Natural killer cell (primary cell): ENCODE measurements around the gene SARS2. TPM values are rescaled to one million over a fixed set of nuclear protein-coding genes. Genes with fewer than 3 reads are reported as not detected.

ENCODE experiments used
- ATAC-seq, 3 donors: fragments of 150-1000 bp in 2 of 3; fragments of 200-7000 bp in 1 of 3; cut with Tn5 transposase; 1 replicate in 1 of 3; 2 replicates in 2 of 3; pipeline ENCODE4 v1.10.0; 2021; ENCODE audit warnings: mild to moderate bottlenecking in 2 of 3, moderate library complexity in 2 of 3
- DNase-seq, 2 donors: peaks; one replicate each; pipeline versions ENCODE4 v3.0.0 to v3.0.0-alpha.2; 2013 to 2021; ENCODE audit warnings: mixed read lengths in 1 of 2
- H3K27ac ChIP-seq: one replicate; pipeline ENCODE4 v1.5.1; 2013; ENCODE audit warnings: mild to moderate bottlenecking, low read length
- H3K27me3 ChIP-seq: one replicate; pipeline ENCODE4 v1.6.1; 2013; ENCODE audit warnings: low read length; ENCODE audit not compliant: control insufficient read depth, insufficient read depth
- H3K36me3 ChIP-seq: one replicate; pipeline ENCODE4 v1.6.1; 2013; ENCODE audit warnings: low read length; ENCODE audit not compliant: control insufficient read depth, insufficient read depth
- H3K4me1 ChIP-seq: one replicate; pipeline ENCODE4 v1.6.1; 2013; ENCODE audit warnings: low read length; ENCODE audit not compliant: control insufficient read depth, insufficient read depth
- H3K4me3 ChIP-seq: one replicate; pipeline ENCODE4 v1.5.1; 2013; ENCODE audit warnings: low read length
- H3K9me3 ChIP-seq: one replicate; pipeline ENCODE4 v1.6.1; 2013; ENCODE audit warnings: low read length; ENCODE audit not compliant: control insufficient read depth, insufficient read depth
- H3K27ac Mint-ChIP-seq, 2 donors: one replicate each; pipeline ENCODE4 v1.8.0; 2022; ENCODE audit warnings: mild to moderate bottlenecking in 2 of 2, mixed read lengths in 2 of 2, moderate library complexity in 1 of 2
- H3K27me3 Mint-ChIP-seq, 2 donors: one replicate each; pipeline ENCODE4 v1.8.0; 2022; ENCODE audit warnings: low read depth in 2 of 2, mixed read lengths in 2 of 2
- H3K36me3 Mint-ChIP-seq: one replicate; pipeline ENCODE4 v1.8.0; 2022; ENCODE audit warnings: mixed read lengths
- H3K4me1 Mint-ChIP-seq, 2 donors: one replicate each; pipeline ENCODE4 v1.8.0; 2022; ENCODE audit warnings: mixed read lengths in 2 of 2
- H3K4me3 Mint-ChIP-seq: one replicate; pipeline ENCODE4 v1.8.0; 2022; ENCODE audit warnings: mild to moderate bottlenecking, moderate library complexity, mixed read lengths
- H3K9me3 Mint-ChIP-seq, 2 donors: one replicate each; pipeline ENCODE4 v1.8.0; 2022; ENCODE audit warnings: mixed read lengths in 2 of 2
- CTCF ChIP-seq: fragments of 200-600 bp; IDR thresholded peaks from one replicate; pipeline ENCODE4 v1.8.0; 2022; ENCODE audit warnings: antibody characterized with exemption
- WGBS: methylation state at CpG from one replicate; pipeline ENCODE4 v1.1.7; 2013; ENCODE audit warnings: missing lambda C conversion rate; ENCODE audit not compliant: insufficient coverage; 5-methylcytosine and 5-hydroxymethylcytosine counted together
- intact Hi-C: fragments of 100-400 bp; cut with micrococcal nuclease; formaldehyde crosslinking; loops from one replicate; pipeline ENCODE4 v1.14.2; 2022
- total RNA-seq, 4 donors: library from RNA; stranded (reverse); fragments of 120-200 nt in 1 of 4; gene quantifications; one replicate each; pipeline versions ENCODE4 v1.2.3 to v1.2.4, GENCODE V29; 2013 to 2022

Gene SARS2
- total RNA-seq, 3 donors from 2014 or later (not counting 1 experiment from before 2014, with no cell fraction given) = 25.4 to 53.0 (median 38.9) TPM

GRCh38 chr19:38949580-38950367 lies 19.2 kb upstream of the SARS2 start:
- H3K36me3 Mint-ChIP-seq = no peaks in the 10 kb centered on the region
- 11% methylated on average over 72 of the region's 72 CpGs for WGBS
- Histone ChIP-seq H3K27me3 (peaks cover 2% of the 10 kb centered on the region), H3K27ac (no peak overlapping the region), H3K4me1 (peaks cover 18% of the 10 kb centered on the region), H3K4me3 (no peak overlapping the region), H3K36me3 (no peaks in the 10 kb centered on the region), H3K9me3 (no peaks in the 10 kb centered on the region)
- intact Hi-C loops = no loop called here
- ATAC-seq (peak; percentile 83 to 96 (median 92)), DNase-seq (peak; percentile 67 to 85)
- no peaks in the 10 kb centered on the region for H3K9me3 Mint-ChIP-seq
- peaks cover 8 to 13% of the 10 kb centered on the region in 2 donors for H3K27me3 Mint-ChIP-seq
- peak overlapping the region; percentile 50 for H3K4me3 Mint-ChIP-seq
- H3K4me1 Mint-ChIP-seq = peaks cover 6 to 20% of the 10 kb centered on the region in 2 donors
- peak overlapping the region in 1 of 2 donors; percentile 64 for H3K27ac Mint-ChIP-seq
- no peak for TF ChIP-seq CTCF

GRCh38 chr19:38946229-38947010 lies 15.9 kb upstream of the SARS2 start:
- no peak for DNase-seq
- WGBS = 75% methylated on average over 11 of the region's 11 CpGs
- Histone ChIP-seq H3K27ac (no peak overlapping the region), H3K9me3 (no peaks in the 10 kb centered on the region), H3K4me1 (peaks cover 12% of the 10 kb centered on the region), H3K36me3 (no peaks in the 10 kb centered on the region), H3K27me3 (peaks cover 2% of the 10 kb centered on the region), H3K4me3 (no peak overlapping the region)
- no peak overlapping the region for H3K27ac Mint-ChIP-seq
- peaks cover 0 to 13% of the 10 kb centered on the region in 2 donors for H3K4me1 Mint-ChIP-seq
- no peak for TF ChIP-seq CTCF
- H3K27me3 Mint-ChIP-seq = peaks cover 0 to 5% of the 10 kb centered on the region in 2 donors
- no peaks in the 10 kb centered on the region for H3K9me3 Mint-ChIP-seq
- no peak overlapping the region for H3K4me3 Mint-ChIP-seq
- no peak for ATAC-seq
- H3K36me3 Mint-ChIP-seq = no peaks in the 10 kb centered on the region
- intact Hi-C loops = no loop called here

- no peak for TF ChIP-seq CTCF
- Histone ChIP-seq H3K4me3 (no peak overlapping the region), H3K4me1 (peaks cover 12% of the 10 kb centered on the region), H3K9me3 (no peaks in the 10 kb centered on the region), H3K27ac (no peak overlapping the region), H3K27me3 (peaks cover 2% of the 10 kb centered on the region), H3K36me3 (no peaks in the 10 kb centered on the region)
- no peak overlapping the region for H3K27ac Mint-ChIP-seq
- no peak overlapping the region for H3K4me3 Mint-ChIP-seq
- H3K36me3 Mint-ChIP-seq = no peaks in the 10 kb centered on the region
- WGBS = 85% methylated on average over 3 of the region's 3 CpGs
- DNase-seq (no peak), ATAC-seq (no peak)
- peaks cover 0 to 13% of the 10 kb centered on the region in 2 donors for H3K4me1 Mint-ChIP-seq
- intact Hi-C loops = no loop called here
- H3K27me3 Mint-ChIP-seq = peaks cover 7 to 10% of the 10 kb centered on the region in 2 donors
- H3K9me3 Mint-ChIP-seq = no peaks in the 10 kb centered on the region
These were observed 15.1 kb upstream of the SARS2 start for GRCh38 chr19:38945562-38946228.
